WTC11 (cell line): ENCODE measurements around the gene EEFSEC. TPM values are rescaled to one million over a fixed set of nuclear protein-coding genes. Genes with fewer than 3 reads are reported as not detected.

ENCODE experiments used
- ATAC-seq: fragments of 200-7000 bp; cut with Tn5 transposase; 2 replicates; pipeline ENCODE4 v1.10.0; 2021; ENCODE audit warnings: mild to moderate bottlenecking, moderate library complexity
- CTCF ChIA-PET: fragments of 300-600 bp; sonication (Branson Sonifier 250); formaldehyde crosslinking; loops from one replicate; lab custom pipeline; 2021; ENCODE audit warnings: antibody characterized with exemption; lab: Charles Lee
- POLR2A ChIA-PET: fragments of 350-600 bp; sonication (Branson Sonifier 250); formaldehyde crosslinking; loops from one replicate; lab custom pipeline; 2021; ENCODE audit warnings: antibody characterized with exemption; lab: Charles Lee
- DNase-seq: peaks from one replicate; pipeline ENCODE4 v3.0.0; 2021; ENCODE audit warnings: low spot score
- H3K27ac Mint-ChIP-seq: 2 replicates; pipeline ENCODE4 v1.8.0; 2021; ENCODE audit warnings: mixed read lengths
- H3K27me3 Mint-ChIP-seq: 2 replicates; pipeline ENCODE4 v1.8.0; 2021; ENCODE audit warnings: low read depth, mild to moderate bottlenecking, moderate library complexity, mixed read lengths
- H3K36me3 Mint-ChIP-seq: 2 replicates; pipeline ENCODE4 v1.8.0; 2021; ENCODE audit warnings: mixed read lengths
- H3K4me1 Mint-ChIP-seq: 2 replicates; pipeline ENCODE4 v1.8.0; 2022; ENCODE audit warnings: mixed read lengths
- H3K4me3 Mint-ChIP-seq: 2 replicates; pipeline ENCODE4 v1.8.0; 2021; ENCODE audit warnings: mild to moderate bottlenecking, moderate library complexity, mixed read lengths
- H3K9me3 Mint-ChIP-seq: 2 replicates; pipeline ENCODE4 v1.8.0; 2021; ENCODE audit warnings: mixed read lengths
- AFF4 ChIP-seq: sonication (generic); formaldehyde crosslinking; IDR thresholded peaks from 2 replicates; pipeline ENCODE4 v1.8.1; 2023; ENCODE audit warnings: mild to moderate bottlenecking, missing genetic modification reagents, borderline replicate concordance
- CTCF ChIP-seq: fragments of 200-600 bp; IDR thresholded peaks from 2 replicates; pipeline ENCODE4 v1.8.0; 2022; ENCODE audit warnings: antibody characterized with exemption
- ELF4 ChIP-seq: sonication (generic); formaldehyde crosslinking; IDR thresholded peaks from 2 replicates; pipeline ENCODE4 v1.8.1; 2022; ENCODE audit warnings: low read depth, mild to moderate bottlenecking, moderate library complexity, missing genetic modification reagents
- FOXP4 ChIP-seq: sonication (generic); formaldehyde crosslinking; IDR thresholded peaks from 2 replicates; pipeline ENCODE4 v1.8.0; 2022; ENCODE audit warnings: mild to moderate bottlenecking, missing genetic modification reagents
- HMGXB4 ChIP-seq: sonication (generic); formaldehyde crosslinking; IDR thresholded peaks from 2 replicates; pipeline ENCODE4 v1.8.1; 2023; ENCODE audit warnings: mild to moderate bottlenecking, moderate library complexity, missing genetic modification reagents
- NFATC4 ChIP-seq: fragments of 250-450 bp; sonication (Bioruptor Pico); IDR thresholded peaks from 2 replicates; pipeline ENCODE4 v1.9.0; 2021; ENCODE audit warnings: mild to moderate bottlenecking
- OVOL2 ChIP-seq: fragments of 250-450 bp; sonication (Bioruptor Pico); IDR thresholded peaks from 2 replicates; pipeline ENCODE4 v1.9.0; 2021; ENCODE audit warnings: mild to moderate bottlenecking, borderline replicate concordance
- PRRX2 ChIP-seq: fragments of 250-450 bp; sonication (Bioruptor Pico); IDR thresholded peaks from 2 replicates; pipeline ENCODE4 v1.8.0; 2021; ENCODE audit warnings: mild to moderate bottlenecking
- SOX15 ChIP-seq: fragments of 250-450 bp; sonication (Bioruptor Pico); IDR thresholded peaks from 2 replicates; pipeline ENCODE4 v1.9.0; 2021; ENCODE audit warnings: mild to moderate bottlenecking
- SP1 ChIP-seq: sonication (generic); formaldehyde crosslinking; conservative IDR thresholded peaks from 2 replicates; pipeline ENCODE4 v1.8.1; 2022; ENCODE audit warnings: missing genetic modification reagents
- STAT6 ChIP-seq: sonication (generic); formaldehyde crosslinking; conservative IDR thresholded peaks from 2 replicates; pipeline ENCODE4 v1.8.1; 2023; ENCODE audit warnings: mild to moderate bottlenecking, low read depth, missing genetic modification reagents, moderate library complexity
- TEAD1 ChIP-seq: sonication (generic); formaldehyde crosslinking; IDR thresholded peaks from 2 replicates; pipeline ENCODE4 v1.8.0; 2022; ENCODE audit warnings: mild to moderate bottlenecking, missing genetic modification reagents
- TEAD4 ChIP-seq: sonication (generic); formaldehyde crosslinking; IDR thresholded peaks from 2 replicates; pipeline ENCODE4 v1.8.0; 2022; ENCODE audit warnings: mild to moderate bottlenecking, missing genetic modification reagents
- ZBTB43 ChIP-seq: sonication (generic); formaldehyde crosslinking; IDR thresholded peaks from 2 replicates; pipeline ENCODE4 v1.8.1; 2023; ENCODE audit warnings: mild to moderate bottlenecking, missing genetic modification reagents
- ZNF219 ChIP-seq: sonication (generic); formaldehyde crosslinking; IDR thresholded peaks from 2 replicates; pipeline ENCODE4 v1.8.0; 2023; ENCODE audit warnings: missing genetic modification reagents, mild to moderate bottlenecking, borderline replicate concordance
- ZNF317 ChIP-seq: sonication (generic); formaldehyde crosslinking; IDR thresholded peaks from 2 replicates; pipeline ENCODE4 v1.8.1; 2023; ENCODE audit warnings: low read depth, mild to moderate bottlenecking, moderate library complexity, missing genetic modification reagents, borderline replicate concordance
- total RNA-seq: library from RNA; stranded (reverse); gene quantifications from 3 replicates; pipeline ENCODE4 v1.2.3, GENCODE V29; 2021

The EEFSEC gene
- total RNA-seq, 1 experiment from 2014 or later = 13.7 TPM

- TF ChIP-seq AFF4 (CRISPR knock-in tag) (no peak), NFATC4 (CRISPR knock-in tag) (no peak)
- TF ChIP-seq, all 79 proteins: peak for 16
Measured at GRCh38 chr3:128123538-128124368, 29.5 kb upstream of the EEFSEC start, which contains the start of gene RUVBL1 (continued).

- no peak for ATAC-seq
- TF ChIP-seq STAT6 (CRISPR knock-in tag) (no peak), TEAD4 (CRISPR knock-in tag) (no peak), ELF4 (CRISPR knock-in tag) (no peak), CTCF (no peak), FOXP4 (CRISPR knock-in tag) (no peak), SOX15 (no peak), AFF4 (CRISPR knock-in tag) (no peak), ZNF219 (CRISPR knock-in tag) (no peak), PRRX2 (CRISPR knock-in tag) (no peak), ZNF317 (no peak), OVOL2 (CRISPR knock-in tag) (no peak), HMGXB4 (no peak), ZBTB43 (CRISPR knock-in tag) (no peak), SP1 (CRISPR knock-in tag) (no peak), TEAD1 (CRISPR knock-in tag) (no peak)
Measured at GRCh38 chr3:128127236-128127635, 26.0 kb upstream of the EEFSEC start.

More at GRCh38 chr3:128127236-128127635, 26.0 kb upstream of the EEFSEC start:
- peaks cover 12% of the 10 kb centered on the region for H3K4me1 Mint-ChIP-seq
- POLR2A ChIA-PET = no interaction called here
- CTCF ChIA-PET = no interaction called here
- H3K4me3 Mint-ChIP-seq = no peak overlapping the region
- no peak overlapping the region for H3K27ac Mint-ChIP-seq
- no peak for DNase-seq
- peaks cover 14% of the 10 kb centered on the region for H3K27me3 Mint-ChIP-seq
- peaks cover 11% of the 10 kb centered on the region; the same call in 1 of the 2 replicates for H3K9me3 Mint-ChIP-seq
- H3K36me3 Mint-ChIP-seq = no peaks in the 10 kb centered on the region
